Neural progenitor cell (in vitro differentiated cells): ENCODE results near the gene C1QL2.

Experiments used
- EZH2 ChIP-seq: fragments of 200-600 bp; sonication (generic); IDR thresholded peaks from 2 replicates; pipeline ENCODE4 v1.6.1; 2017; ENCODE audit warnings: antibody characterized with exemption, mild to moderate bottlenecking, moderate library complexity
- EZH2phosphoT487 ChIP-seq: fragments of 200-600 bp; sonication (generic); IDR thresholded peaks from 2 replicates; pipeline ENCODE4 v1.6.1; 2017; ENCODE audit warnings: antibody characterized with exemption
- TF ChIP-seq, protein P1 (sequence below): fragments of 200-600 bp; sonication (generic); IDR thresholded peaks from 2 replicates; pipeline ENCODE4 v1.5.1; 2017; ENCODE audit warnings: antibody characterized with exemption, mild to moderate bottlenecking

DNA sequence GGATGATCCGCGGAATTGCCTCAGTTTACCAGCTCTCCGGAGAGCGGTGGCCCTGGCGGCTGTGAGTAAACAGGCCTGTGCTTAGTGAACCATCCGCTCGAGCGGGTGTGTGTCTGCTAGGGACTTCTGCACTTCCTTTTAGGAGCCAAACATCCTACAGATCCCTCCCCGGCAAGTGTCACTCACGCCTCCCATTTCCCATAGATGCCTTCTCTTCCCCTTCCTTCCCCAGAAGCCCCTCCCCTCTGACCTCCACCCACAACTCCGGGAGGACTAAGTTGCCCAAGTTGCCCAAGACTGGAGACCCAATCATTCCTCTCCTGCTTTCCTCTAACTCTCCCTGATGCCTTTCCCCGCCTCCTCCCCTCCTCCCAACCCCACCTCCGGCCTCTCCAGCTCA is 2.9 kb downstream of the C1QL2 start:
- TF ChIP-seq, protein P1, sequence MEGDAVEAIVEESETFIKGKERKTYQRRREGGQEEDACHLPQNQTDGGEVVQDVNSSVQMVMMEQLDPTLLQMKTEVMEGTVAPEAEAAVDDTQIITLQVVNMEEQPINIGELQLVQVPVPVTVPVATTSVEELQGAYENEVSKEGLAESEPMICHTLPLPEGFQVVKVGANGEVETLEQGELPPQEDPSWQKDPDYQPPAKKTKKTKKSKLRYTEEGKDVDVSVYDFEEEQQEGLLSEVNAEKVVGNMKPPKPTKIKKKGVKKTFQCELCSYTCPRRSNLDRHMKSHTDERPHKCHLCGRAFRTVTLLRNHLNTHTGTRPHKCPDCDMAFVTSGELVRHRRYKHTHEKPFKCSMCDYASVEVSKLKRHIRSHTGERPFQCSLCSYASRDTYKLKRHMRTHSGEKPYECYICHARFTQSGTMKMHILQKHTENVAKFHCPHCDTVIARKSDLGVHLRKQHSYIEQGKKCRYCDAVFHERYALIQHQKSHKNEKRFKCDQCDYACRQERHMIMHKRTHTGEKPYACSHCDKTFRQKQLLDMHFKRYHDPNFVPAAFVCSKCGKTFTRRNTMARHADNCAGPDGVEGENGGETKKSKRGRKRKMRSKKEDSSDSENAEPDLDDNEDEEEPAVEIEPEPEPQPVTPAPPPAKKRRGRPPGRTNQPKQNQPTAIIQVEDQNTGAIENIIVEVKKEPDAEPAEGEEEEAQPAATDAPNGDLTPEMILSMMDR = no peak
- no peak for TF ChIP-seq EZH2phosphoT487
- no peak for TF ChIP-seq EZH2
